NOMO-1 (cell line): Measurements from ENCODE around the gene TSPAN15.

ENCODE experiments used
- DNase-seq, 2 experiments: peaks; one replicate each; lab custom pipeline; 2025; ENCODE audit not compliant: unreplicated experiment in 2 of 2; lab: John Stamatoyannopoulos, UW

TSPAN15 gene

DNA sequence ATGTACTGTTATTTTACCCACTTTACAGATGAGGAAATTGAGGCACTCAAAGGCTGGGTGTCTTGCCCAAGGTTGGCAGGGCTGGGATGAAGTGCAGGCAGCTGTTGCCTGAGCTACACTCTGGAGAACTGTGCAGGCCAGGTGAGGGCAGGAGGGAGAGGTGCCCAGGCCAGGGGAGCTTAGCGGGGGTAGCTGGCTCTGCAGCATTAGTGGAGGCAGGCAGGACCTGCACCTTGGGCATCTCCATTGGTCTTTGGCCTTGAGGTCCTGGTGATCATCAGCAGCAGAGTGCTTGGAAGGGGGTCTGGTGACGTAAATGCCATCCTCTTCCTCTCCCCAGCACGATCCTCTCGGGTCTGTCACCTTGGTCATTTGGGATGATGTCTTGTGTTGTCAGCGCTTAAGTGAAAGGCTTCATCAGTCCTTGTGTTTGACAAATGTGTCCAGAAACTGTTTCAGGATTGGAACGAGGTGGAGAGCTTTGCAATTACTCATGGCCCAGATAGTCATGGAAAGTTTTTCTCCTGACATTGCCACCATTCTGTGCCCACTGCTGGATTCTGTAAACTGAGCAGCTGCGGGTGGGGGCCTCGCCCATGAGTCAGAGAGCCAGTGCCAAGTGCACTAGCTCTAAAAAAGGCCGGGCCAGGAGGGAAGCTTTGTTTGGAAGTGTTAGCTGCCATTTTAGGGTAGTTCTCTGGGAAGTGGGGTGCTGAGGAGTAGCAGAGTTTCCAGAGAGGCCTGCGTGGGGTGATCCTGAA is 47.6 kb downstream of the TSPAN15 start:
- no peak for DNase-seq

DNA sequence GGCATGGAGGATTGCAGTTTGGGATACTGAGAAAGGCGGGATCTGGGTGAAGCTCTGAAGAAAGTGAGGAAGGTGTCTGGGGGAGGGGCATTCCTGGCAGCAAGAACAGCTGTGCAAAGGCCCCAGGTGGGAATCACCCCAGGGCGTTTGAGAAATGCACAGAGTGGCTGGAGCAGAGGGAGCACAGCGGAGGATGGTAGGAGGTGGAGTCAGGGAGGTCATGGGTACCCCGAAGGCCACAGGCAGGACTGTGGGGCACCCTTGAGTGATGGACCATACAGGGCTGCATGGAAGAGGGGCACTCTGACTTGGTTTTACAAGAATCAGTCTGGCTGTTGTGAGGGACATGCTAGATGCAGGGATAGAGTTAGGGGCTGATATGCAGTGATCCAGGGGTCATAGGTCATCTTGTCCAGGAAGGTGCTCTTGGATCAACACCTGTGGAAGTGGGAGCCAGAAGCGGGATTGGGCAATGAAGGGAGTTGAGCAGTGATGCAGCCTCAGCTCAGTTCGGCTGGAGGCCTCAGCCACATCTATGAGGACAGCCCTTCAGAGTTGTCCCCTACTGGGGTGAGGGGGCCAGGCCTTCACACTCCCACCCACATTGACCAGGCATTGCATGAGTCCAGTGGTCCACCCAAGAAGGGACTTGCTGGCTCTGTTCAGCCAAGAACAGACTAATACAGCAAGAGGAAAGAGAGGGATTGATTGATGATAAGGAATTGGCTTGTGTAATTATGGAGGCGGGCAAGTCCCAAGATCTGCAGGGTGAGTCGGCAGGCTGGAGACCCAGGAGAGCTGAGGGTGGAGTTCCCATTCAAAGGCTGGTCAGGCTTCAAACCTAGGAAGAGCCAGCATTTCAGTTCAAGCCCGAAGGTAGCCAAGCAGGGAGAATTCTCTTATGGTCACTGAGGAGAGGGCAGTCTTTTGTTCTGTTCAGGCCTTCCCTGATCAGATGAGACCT is 48.7 kb downstream of the TSPAN15 start:
- no peak for DNase-seq

DNA sequence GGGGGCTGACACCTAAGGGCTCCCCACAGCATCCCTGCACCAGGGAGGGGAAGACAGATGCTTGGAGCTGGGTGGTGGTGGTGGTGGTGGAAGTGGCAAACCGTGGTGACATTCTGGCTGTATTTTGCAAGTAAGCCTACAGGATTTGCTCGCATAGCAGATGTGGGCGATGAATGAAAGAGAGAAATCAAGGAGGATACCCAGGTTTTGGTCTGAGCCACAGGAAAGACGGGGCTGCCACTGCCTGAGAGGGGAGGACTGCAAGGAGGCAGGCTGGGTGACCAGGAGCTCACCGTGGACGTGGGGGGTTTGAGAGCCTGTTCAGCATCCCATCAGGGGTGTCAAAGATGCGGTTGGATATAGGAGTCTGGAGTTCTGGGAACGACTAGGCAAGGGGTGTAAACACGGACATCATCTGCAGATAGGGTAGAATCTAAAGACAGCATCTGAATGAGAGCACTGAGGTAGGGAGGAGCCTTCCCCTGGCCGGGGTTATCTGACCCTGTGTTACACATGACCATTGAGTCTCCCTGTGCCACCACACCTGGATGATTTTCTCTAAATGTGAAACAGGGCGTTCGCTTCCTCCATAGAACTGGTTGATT is 49.7 kb downstream of the TSPAN15 start:
- no peak for DNase-seq

DNA sequence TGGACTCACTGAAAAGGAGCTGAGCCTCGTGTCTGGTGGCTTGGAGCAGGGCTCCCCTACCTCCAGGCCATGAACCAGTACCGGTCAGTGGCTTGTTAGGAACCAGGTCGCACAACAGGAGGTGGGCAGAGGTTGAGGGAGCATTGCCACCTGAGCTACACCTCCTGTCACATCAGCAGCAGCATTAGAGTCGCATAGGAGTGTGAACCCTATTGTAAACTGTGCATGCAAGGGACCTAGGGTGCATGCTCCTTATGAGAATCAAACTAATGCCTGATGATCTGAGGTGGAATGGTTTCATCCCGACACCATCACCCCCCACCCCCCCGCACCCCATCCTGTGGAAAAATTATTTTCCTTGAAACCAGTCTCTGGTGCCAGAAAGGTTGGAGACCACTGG is 50.4 kb downstream of the TSPAN15 start:
- no peak for DNase-seq

DNA sequence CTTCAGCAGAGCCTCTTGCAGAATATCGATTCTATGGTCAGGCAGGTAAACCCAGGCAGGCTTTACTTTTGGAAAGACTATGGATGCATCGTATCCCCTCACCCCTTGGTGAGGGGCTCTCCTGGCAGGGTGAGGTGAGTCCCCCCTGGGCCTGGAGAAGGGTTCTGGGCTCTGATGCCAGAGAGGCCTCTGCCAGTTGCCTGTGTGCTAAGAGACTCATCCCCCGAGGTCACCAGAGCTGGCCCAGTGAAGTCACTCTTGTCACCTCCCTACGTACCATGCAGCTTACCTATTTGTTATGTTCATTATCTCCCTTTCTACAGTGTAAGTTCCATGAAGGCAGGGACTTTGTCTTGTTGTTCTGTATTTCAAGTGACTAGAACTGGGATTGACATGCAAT is 51.3 kb downstream of the TSPAN15 start:
- DNase-seq, result no peak

DNA sequence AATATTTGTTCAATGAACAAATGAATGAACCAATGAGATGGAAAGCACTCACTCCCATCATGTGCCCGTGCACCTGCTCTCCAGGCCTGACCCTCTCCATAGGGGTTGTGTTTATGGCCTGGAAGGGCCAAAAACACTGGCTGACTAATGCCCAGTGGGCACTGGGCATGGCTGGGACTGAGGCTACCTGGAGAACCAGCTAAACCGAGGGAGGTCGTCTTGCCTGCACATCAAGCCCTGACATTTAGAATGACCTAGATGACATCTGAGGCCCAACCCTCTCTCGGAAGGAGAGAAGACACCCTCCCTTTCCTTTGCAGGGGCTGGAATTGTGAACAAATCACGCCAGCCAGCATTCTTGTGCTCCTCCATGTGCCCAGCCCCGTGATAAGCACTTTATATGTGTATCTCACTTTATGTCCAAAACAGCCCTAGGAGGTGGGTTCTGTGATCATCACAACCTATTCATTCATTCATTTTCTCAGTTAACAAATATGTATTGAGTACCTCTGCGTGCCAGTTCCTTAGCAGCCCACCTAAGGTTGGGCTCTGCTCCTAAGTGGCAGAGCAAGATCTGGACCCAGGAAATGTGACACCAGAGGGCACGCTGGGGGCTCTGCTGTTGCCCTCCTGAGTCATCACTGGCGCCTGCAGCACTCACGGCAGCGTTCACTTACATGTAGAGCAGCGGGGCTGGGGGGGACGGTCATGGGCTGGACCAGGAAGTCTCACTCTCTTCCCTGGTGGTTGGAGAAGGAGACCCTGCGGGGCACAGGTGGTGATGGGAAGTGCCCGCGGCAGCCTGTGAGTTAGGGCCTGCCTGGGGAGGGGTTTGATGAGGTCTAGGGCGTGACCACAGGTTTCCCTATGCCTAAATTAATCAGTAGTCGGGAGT is 52.0 kb downstream of the TSPAN15 start:
- no peak for DNase-seq

DNA sequence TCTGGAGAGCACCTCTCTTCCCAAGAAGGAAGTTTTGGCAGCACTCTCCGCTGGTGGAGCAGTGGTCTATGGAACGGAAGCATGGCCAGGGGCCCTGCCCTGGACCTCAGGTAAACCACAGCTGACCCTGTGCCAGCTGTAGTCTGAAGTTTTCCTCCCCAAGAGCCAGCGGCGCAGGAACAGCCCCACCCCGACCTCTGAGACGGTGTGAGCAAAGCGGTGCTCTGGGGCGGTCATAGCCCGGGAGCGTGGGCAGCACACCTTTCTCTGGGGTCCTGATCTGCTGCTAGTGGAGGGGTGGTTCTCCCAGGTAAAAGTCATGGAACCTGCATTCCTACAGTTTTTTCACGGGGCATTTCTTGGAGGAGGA is 52.6 kb downstream of the TSPAN15 start:
- no peak for DNase-seq

DNA sequence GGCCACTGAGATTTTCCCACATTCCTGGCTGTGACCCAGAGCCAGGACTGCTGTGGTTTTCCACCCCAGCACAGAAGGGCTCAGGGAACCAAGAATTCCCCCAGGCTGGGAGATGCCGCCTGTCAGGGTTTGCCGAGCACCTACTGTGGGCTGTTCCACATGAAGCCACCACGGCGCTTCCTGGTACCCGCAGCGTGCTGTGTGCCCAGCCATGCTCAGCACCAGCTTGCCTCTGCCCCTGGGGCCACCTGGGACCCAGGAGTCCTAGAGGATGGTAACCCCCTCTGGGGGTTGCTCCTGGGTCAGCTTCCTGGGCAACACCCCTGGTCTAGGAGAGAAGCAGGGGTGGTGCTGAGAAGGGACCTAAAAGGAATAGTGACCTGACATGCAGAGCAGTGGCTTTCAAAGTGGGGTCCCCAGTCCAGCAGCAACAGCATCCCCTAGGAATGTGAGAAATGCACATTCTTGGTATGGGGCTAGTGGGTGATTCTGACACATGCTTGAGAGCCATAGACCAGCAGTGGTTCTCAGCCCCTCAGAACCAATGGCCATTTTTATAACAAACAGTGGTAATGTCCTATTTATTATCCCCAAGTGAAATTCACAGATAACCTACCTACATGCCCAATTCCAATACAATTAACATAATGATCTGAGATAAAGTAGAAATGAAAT is 53.4 kb downstream of the TSPAN15 start:
- DNase-seq, result no peak

DNA sequence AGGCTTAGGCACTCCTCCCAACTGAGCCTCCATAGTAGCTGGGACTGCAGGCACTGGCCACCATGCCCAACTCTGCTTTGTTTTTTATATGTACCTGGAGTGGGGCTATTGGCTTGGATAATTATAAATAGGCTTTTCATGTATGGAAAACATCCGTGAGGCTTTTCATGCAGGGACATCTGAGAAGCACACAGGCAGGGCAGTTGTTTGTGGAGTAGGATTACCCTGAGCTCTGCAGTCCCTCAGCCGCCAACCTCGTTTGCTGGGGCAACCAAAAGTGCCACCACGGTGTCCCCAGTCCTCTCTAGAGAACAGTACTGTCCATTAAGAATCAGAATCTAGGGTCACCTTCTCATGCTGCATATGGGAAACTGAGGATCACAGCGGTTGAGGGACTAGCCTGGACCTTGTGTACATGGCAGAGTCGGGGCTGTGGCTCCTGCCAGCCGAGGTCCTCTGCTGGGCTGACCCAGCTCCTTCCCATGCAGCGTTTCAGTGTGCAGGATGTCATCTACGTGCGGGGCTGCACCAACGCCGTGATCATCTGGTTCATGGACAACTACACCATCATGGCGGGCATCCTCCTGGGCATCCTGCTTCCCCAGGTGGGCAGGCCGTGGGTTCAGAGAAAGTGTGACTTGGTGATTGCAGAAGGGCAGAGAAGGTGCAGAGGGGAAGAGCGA is 54.5 kb downstream of the TSPAN15 start:
- DNase-seq, result no peak

DNA sequence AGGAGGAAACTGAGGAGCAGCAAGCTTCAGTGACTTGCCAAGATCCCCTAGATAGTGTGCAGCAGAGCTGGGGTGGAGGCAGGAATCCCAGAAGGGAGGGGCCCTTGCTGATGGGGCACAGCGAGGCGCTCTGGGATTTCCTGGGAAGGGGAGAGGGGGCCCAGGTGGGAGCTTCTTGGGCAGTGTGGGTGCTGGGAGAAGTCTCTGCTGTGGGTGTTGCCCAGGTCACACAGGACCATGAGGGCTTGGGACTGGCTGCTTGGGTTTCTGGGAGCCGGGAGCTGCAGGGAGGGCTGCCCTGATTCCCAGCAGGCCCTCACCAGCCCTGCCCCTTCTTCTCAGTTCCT is 55.2 kb downstream of the TSPAN15 start:
- no peak for DNase-seq

DNA sequence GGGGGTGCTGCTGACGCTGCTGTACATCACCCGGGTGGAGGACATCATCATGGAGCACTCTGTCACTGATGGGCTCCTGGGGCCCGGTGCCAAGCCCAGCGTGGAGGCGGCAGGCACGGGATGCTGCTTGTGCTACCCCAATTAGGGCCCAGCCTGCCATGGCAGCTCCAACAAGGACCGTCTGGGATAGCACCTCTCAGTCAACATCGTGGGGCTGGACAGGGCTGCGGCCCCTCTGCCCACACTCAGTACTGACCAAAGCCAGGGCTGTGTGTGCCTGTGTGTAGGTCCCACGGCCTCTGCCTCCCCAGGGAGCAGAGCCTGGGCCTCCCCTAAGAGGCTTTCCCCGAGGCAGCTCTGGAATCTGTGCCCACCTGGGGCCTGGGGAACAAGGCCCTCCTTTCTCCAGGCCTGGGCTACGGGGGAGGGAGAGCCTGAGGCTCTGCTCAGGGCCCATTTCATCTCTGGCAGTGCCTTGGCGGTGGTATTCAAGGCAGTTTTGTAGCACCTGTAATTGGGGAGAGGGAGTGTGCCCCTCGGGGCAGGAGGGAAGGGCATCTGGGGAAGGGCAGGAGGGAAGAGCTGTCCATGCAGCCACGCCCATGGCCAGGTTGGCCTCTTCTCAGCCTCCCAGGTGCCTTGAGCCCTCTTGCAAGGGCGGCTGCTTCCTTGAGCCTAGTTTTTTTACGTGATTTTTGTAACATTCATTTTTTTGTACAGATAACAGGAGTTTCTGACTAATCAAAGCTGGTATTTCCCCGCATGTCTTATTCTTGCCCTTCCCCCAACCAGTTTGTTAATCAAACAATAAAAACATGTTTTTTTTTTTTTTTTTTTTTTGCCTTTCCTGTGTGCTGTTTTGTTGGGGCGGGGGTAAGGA is 55.8 kb downstream of the TSPAN15 start:
- DNase-seq, result no peak

DNA sequence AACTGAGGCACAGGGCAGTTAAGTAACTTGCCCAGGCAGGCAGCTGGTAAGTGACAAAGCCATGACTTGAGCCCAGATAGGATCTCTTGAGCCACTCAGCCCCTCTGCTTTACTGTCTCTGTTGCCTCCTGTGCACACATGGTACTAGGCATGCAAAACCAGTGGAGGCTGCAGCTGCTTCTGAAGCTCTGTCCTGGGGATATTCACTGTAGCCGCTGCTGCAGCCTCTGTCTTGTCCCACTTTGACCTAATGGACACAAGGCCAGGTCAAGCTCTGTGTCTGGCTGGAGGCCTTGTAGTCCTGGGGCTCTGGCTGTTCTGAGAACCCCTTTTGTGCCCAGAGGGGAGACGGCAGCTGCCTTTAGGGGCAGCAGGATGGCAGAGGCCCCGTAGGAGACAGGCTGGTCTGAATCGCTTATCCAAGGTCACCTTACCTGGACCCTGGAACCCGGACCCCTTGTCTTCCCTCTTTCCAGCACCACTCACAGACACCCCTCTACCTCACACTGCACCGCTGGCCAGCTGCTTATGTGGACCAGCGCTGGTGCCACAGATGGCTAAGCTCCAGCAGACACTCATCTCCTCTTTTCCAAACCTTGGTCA is 57.6 kb downstream of the TSPAN15 start:
- DNase-seq, result no peak

DNA sequence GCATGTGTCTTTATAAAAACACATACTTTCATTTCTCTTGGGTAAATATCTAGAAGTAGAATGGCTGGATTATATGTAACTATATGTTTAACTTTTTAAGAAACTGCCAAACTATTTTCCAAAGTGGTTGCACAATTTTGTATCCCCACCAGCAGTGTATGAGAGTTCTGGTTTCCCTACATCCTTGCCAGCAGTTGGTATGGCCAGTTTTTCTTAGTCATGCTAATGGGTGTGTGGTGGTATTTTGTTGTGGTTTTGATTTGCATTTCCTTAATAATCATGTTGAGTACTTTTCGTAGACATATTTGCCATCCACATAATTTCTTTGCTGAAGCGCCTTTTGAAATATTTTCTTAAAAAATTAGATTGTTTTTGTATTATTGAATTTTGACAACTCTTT is 61.6 kb downstream of the TSPAN15 start:
- DNase-seq, result no peak

DNA sequence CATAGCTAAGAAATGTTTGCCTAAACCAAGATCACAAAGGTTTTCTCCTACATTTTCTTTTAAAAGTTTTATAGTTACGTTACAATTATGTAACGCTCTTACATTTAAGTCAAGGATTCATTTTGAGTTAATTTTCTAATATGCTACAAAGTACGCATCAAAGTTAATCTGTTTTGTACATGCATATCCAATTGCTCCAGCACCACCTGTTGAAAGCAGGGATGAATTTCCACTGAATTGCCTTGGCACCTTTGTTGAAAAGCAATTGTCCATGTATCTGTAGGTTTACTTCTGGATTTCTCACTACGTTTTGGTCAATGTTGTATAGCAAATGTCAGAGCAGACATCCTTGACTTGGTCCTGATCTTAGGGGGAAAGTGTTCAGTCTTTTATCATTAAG is 62.4 kb downstream of the TSPAN15 start:
- no peak for DNase-seq

DNA sequence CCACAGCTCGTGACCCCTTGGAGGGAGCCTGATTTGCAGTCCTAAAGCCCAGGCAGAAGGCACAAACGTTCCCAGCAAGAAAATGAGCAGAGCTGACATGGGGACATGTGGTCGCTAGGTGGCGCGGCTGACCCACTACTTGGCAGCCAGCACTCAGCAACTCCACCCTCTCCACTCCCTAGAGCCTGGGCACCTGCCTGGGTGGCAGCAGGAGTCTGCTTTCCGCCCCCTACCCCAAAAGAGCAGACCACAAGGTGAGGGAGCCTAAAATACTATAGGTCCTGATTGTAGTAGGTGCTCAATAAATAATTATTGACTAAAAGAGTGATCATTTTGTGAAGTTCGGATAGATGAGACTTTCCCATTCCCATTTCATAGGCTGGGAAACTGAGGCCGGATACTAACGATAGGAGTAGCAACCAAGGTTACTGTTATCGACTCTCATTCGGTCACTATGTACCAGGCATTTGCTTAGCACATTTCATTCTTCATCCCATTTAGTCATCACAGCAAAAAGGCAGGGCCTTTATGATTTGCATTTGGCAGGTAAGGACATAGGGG is 64.5 kb downstream of the TSPAN15 start:
- DNase-seq, result peak; percentile 62 to 77

DNA sequence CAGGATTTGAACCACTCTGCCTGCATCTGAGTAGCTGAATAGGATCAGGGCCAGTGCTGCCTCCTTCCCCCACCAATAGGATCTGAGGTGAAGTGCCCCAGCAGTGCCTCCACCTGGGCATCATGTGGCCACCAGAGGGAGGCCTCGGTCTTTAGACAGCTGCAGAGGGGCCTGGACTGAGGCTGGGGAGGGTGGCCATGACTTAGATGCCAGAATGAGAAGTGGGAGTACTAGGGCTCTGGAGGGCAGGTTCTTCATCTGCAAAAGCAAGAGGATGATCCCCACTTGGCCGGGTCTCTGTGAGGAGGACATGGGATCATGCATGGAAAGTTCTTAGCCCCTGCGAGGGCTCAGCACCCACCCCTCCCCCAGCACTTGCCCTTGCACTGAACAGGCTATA is 65.1 kb downstream of the TSPAN15 start:
- DNase-seq, result peak; percentile 10 to 23

DNA sequence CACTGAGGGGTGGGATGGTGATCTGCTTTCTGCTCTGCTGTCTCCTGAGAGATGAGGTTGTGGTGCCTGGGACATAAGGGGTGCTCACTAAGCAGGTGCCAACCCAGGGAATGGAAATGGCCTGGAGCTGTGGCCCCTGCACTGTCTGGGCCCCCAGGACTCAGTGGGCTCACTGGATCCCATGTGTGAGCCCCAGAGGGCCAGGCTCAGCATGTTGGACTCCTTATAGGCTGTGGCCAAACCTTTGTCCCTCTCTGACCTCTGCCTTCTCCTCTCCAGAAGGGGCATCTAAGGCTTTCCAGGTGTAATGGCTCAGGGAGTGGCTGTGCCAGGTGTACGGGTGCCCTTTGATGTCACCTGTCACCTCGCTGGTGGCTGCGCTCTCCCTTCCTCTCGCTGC is 65.5 kb downstream of the TSPAN15 start:
- no peak for DNase-seq

DNA sequence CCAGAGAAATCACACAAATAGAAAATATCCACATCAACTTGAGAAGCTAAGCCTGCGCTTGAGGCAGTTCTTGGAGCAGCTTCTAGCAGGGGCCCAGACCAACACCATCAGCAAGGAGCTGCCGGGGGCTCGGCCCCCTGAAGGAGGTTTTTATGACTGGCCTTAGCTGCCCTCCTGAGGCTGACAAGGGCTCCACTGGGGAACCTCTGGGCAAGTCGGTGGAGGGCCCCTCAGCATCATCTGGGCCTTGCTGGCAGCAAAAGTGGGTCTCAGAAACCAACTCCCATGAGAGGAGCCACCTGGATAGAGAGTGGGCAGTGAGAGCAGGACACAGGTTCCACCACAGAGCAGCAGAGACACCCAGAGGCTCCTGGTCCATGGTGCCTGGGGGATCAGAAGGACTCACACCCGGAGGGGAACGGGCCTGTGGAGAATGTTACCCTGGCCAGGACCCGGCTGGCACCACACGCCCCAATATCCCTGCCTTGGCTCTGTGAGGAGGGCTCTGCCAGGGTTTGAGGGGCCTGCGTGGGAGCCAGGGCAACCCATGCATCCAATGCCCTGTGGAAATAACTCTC is 66.1 kb downstream of the TSPAN15 start:
- no peak for DNase-seq
